MM.1S (cell line): ENCODE data around the gene SNN.

Experiments used
- DNase-seq: peaks from one replicate; pipeline ENCODE4 v3.0.0-alpha.2; 2015
- H2AFZ ChIP-seq: fragments of 300-600 bp; sonication (generic); 2 replicates; pipeline ENCODE4 v1.6.0; 2016; ENCODE audit warnings: antibody characterized with exemption, low read length
- H3F3A ChIP-seq: fragments of 300-600 bp; sonication (generic); 2 replicates; pipeline ENCODE4 v1.6.1; 2016; ENCODE audit warnings: mild to moderate bottlenecking, antibody characterized with exemption, low read length, moderate library complexity, mixed read lengths; ENCODE audit not compliant: insufficient read depth
- H3K27ac ChIP-seq: fragments of 300-600 bp; sonication (generic); 2 replicates; pipeline ENCODE4 v1.5.1; 2016; ENCODE audit warnings: mild to moderate bottlenecking, low read length
- H3K27me3 ChIP-seq: fragments of 300-600 bp; sonication (generic); replicated peaks from 2 replicates; pipeline ENCODE4 v1.6.0; 2016; ENCODE audit warnings: low read length; ENCODE audit not compliant: insufficient read depth
- H3K36me3 ChIP-seq: fragments of 300-600 bp; sonication (generic); replicated peaks from 2 replicates; pipeline ENCODE4 v1.6.1; 2016; ENCODE audit warnings: mild to moderate bottlenecking, low read length, mixed read lengths; ENCODE audit not compliant: insufficient read depth
- H3K4me1 ChIP-seq: fragments of 300-600 bp; sonication (generic); 2 replicates; pipeline ENCODE4 v1.6.1; 2016; ENCODE audit warnings: low read length, mixed read lengths
- H3K4me2 ChIP-seq: fragments of 300-600 bp; sonication (generic); 2 replicates; pipeline ENCODE4 v1.6.0; 2016; ENCODE audit warnings: low read depth, low read length
- H3K4me3 ChIP-seq: fragments of 300-600 bp; sonication (generic); 2 replicates; pipeline ENCODE4 v1.5.1; 2016; ENCODE audit warnings: low read length, mixed read lengths
- H3K79me2 ChIP-seq: fragments of 300-600 bp; sonication (generic); 2 replicates; pipeline ENCODE4 v1.6.1; 2016; ENCODE audit warnings: mixed run types, low read length, mixed read lengths
- H3K9ac ChIP-seq: fragments of 300-600 bp; sonication (generic); 2 replicates; pipeline ENCODE4 v1.6.1; 2016; ENCODE audit warnings: low read length, mixed read lengths
- H3K9me2 ChIP-seq: fragments of 300-600 bp; sonication (generic); replicated peaks from 2 replicates; pipeline ENCODE4 v1.6.1; 2016; ENCODE audit warnings: mild to moderate bottlenecking, low read length, mixed read lengths; ENCODE audit not compliant: insufficient read depth
- H3K9me3 ChIP-seq: fragments of 300-600 bp; sonication (generic); replicated peaks from 2 replicates; pipeline ENCODE4 v1.6.1; 2016; ENCODE audit warnings: mild to moderate bottlenecking, low read length, mixed read lengths; ENCODE audit not compliant: insufficient read depth
- H4K20me1 ChIP-seq: fragments of 300-600 bp; sonication (generic); 2 replicates; pipeline ENCODE4 v1.6.1; 2016; ENCODE audit warnings: mild to moderate bottlenecking, low read length, moderate library complexity, mixed read lengths; ENCODE audit not compliant: insufficient read depth
- EZH2 ChIP-seq: fragments of 300-600 bp; sonication (generic); optimal IDR thresholded peaks from 2 replicates; pipeline ENCODE3; 2017; ENCODE audit warnings: low read depth, mild to moderate bottlenecking, antibody characterized with exemption, low read length, mixed read lengths
- EZH2phosphoT487 ChIP-seq: fragments of 300-600 bp; sonication (generic); IDR thresholded peaks from 2 replicates; pipeline ENCODE4 v1.6.1; 2018; ENCODE audit warnings: antibody characterized with exemption, low read length
- TF ChIP-seq, protein P1 (sequence below): fragments of 300-600 bp; sonication (generic); IDR thresholded peaks from 2 replicates; pipeline ENCODE4 v1.5.1; 2016; ENCODE audit warnings: antibody characterized with exemption, low read length, mixed read lengths

The SNN gene

DNA sequence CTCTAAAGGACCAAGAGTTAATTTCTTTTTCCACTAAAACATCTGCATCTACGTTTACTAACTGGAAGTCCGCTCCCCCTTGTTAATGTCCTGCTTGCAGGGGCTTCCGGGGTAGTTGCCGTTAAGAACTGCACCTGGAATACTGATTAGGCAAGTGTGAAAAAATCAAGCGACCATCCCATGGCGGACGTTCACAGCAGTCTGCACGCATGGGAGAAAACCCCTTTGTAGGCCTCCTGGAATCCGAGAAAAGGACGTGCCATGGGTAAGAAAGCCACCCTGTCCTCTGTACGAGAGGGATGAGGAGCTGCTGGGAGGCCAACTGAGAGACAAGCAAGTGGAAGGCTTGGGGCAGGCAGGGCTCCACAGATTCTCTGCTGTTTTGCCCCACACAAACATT is 14.9 kb downstream of the SNN start:
- peak overlapping the region; percentile 45 for H3K4me3 ChIP-seq
- peaks cover 75% of the 10 kb centered on the region for H3K4me1 ChIP-seq
- no peaks in the 10 kb centered on the region for H3K27me3 ChIP-seq
- no peaks in the 10 kb centered on the region for H3K9me2 ChIP-seq
- peak overlapping the region; percentile 72 for H3K9ac ChIP-seq
- H3K4me2 ChIP-seq: peak overlapping the region; percentile 66
- peak overlapping the region; percentile 92 for H3K27ac ChIP-seq
- H3K36me3 ChIP-seq: peaks cover 36% of the 10 kb centered on the region
- DNase-seq: no peak
- H2AFZ ChIP-seq: no peak overlapping the region
- H3K79me2 ChIP-seq: peaks cover 100% of the 10 kb centered on the region
- peaks cover 98% of the 10 kb centered on the region for H3F3A ChIP-seq
- H3K9me3 ChIP-seq: no peaks in the 10 kb centered on the region
- TF ChIP-seq, protein P1, sequence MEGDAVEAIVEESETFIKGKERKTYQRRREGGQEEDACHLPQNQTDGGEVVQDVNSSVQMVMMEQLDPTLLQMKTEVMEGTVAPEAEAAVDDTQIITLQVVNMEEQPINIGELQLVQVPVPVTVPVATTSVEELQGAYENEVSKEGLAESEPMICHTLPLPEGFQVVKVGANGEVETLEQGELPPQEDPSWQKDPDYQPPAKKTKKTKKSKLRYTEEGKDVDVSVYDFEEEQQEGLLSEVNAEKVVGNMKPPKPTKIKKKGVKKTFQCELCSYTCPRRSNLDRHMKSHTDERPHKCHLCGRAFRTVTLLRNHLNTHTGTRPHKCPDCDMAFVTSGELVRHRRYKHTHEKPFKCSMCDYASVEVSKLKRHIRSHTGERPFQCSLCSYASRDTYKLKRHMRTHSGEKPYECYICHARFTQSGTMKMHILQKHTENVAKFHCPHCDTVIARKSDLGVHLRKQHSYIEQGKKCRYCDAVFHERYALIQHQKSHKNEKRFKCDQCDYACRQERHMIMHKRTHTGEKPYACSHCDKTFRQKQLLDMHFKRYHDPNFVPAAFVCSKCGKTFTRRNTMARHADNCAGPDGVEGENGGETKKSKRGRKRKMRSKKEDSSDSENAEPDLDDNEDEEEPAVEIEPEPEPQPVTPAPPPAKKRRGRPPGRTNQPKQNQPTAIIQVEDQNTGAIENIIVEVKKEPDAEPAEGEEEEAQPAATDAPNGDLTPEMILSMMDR: no peak
- TF ChIP-seq EZH2phosphoT487 (no peak), EZH2 (no peak)
- peaks cover 32% of the 10 kb centered on the region for H4K20me1 ChIP-seq

DNA sequence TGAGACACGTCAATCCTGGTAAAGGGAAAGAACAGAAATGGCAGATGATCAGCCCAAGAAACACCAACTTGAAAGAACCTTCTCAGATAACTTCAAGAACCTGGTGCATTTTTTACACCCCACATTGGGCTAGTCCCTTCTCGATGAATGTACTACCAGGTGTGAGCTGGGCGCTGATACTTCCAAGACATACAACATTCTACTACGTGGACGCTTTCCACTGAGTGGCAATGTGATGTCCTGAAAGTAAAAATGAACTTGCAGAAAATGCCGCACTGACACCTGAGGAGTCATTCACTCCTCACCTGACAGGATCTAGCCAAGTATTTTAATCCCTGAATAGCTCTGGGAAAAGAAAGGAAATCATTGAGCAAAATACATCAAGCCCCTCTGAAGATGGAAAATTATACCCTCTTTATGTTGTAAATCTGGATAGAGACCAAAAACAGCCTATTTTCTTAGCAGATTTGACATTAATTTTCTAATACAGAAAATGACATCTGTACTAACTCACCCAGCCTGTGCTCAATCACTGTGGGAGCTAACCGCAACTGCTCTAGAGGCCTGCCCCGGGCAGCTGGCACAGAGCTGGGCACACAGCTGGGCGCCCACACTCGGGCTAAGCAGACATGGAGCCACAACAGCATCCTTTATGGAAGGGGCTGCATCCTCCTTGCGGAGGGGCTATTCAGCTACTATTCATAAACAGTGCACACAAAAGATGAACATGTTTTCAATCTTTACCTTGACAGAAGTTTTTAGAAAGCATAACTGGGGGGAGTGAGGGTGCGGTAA is 16.2 kb downstream of the SNN start:
- Histone ChIP-seq H3K36me3 (peaks cover 31% of the 10 kb centered on the region), H3K79me2 (peaks cover 97% of the 10 kb centered on the region), H3K4me1 (peaks cover 71% of the 10 kb centered on the region), H3K4me2 (peak overlapping the region; percentile 66), H3K27ac (peak overlapping the region; percentile 92), H3K27me3 (no peaks in the 10 kb centered on the region), H2AFZ (no peak overlapping the region), H3K9ac (peak overlapping the region; percentile 72), H3K4me3 (peak overlapping the region; percentile 45), H4K20me1 (peaks cover 19% of the 10 kb centered on the region), H3K9me2 (no peaks in the 10 kb centered on the region), H3F3A (peaks cover 98% of the 10 kb centered on the region), H3K9me3 (no peaks in the 10 kb centered on the region)
- no peak for TF ChIP-seq EZH2phosphoT487
- TF ChIP-seq, protein P1: no peak
- TF ChIP-seq EZH2: no peak
- DNase-seq: peak; percentile 85

DNA sequence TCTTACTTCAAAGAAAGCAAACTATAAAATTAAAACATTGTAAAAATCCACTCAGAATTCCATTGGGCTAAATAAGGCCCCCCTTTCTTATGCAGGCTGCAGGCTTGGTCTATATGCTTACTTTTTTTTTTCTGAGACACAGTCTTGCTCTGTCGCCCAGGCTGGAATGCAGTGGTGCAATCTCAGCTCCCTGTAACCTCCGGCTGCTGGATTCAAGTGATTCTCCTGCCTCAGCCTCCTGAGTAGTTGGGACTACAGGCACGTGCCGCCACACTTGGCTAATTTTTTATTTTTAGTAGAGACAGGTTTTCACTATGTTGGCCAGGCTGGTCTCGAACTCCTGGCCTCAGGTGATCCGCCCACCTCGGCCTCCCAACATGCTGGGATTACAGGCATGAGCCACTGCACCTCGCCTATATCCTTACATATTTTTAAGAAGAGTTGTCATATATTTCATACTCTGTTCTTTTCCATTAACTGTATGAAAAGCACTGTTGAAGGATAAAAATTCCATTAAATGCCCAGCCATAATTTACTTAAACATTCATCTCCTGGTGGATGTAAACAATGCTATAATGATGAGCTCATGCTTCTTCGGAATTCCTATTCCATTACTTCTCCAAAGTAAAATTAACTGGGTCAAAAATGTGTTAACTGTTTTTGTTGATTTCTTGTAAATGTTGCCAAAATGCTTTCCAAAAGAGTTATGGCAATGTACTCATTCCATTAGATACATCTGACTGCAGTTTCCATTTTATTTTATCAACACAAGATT is 17.8 kb downstream of the SNN start:
- no peaks in the 10 kb centered on the region for H3K27me3 ChIP-seq

More for the DNA sequence above, 17.8 kb downstream of the SNN start:
- Histone ChIP-seq H3K9me2 (no peaks in the 10 kb centered on the region), H3K4me1 (peaks cover 68% of the 10 kb centered on the region), H3K9ac (peak overlapping the region; percentile 72), H3K27ac (peak overlapping the region; percentile 92), H3K4me2 (peak overlapping the region; percentile 60), H3K79me2 (peaks cover 95% of the 10 kb centered on the region), H3F3A (peaks cover 97% of the 10 kb centered on the region), H3K36me3 (peaks cover 24% of the 10 kb centered on the region), H3K9me3 (no peaks in the 10 kb centered on the region), H2AFZ (no peak overlapping the region), H4K20me1 (peaks cover 5% of the 10 kb centered on the region), H3K4me3 (peak overlapping the region; percentile 63)
- no peak for DNase-seq
- TF ChIP-seq, protein P1: no peak
- no peak for TF ChIP-seq EZH2
- TF ChIP-seq EZH2phosphoT487: no peak
